ENCODE results near the gene GXYLT2. TPM values are rescaled to one million over a fixed set of nuclear protein-coding genes. Genes with fewer than 3 reads are reported as not detected.

Gene GXYLT2
- total and polyA plus RNA-seq, 2 donors (not counting 1 experiment from before 2014, with no cell fraction given), result not detected

DNA sequence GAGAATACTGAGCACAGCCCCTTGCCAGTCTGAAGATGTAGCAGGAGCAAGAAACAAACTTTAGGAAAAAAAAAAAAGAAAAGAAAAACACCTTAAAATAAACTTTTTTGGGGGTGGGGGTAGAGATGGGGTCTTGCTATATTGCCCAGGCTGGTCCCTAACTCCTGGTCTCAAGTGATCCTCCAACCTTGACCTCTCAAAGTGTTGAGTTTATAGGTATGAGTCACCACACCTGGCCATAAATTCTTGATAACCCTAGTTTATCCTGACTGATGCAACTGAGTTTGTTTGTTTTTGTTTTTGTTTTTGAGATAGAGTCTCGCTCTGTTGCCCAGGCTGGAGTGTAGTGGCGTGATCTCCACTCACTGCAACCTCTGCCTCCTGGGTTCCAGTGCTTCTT is 28.4 kb downstream of the GXYLT2 start:
- H3K4me1 ChIP-seq (ENCODE audit: control insufficient read depth in 2 of 2, insufficient read depth in 2 of 2, low read length in 2 of 2), result no peaks in the 10 kb centered on the region
- H3K9ac ChIP-seq (ENCODE audit: low read length), result no peak overlapping the region
- no peak overlapping the region for H2AFZ ChIP-seq (ENCODE audit: insufficient read depth, low read depth, low read length, poor library complexity, severe bottlenecking)
- no peak overlapping the region for H3K4me2 ChIP-seq (replicated peaks; ENCODE audit: low read depth, low read length, poor library complexity, severe bottlenecking)
- H3K4me1 Mint-ChIP-seq, result no peaks in the 10 kb centered on the region
- H3K27ac ChIP-seq (ENCODE audit: low read length in 2 of 2), result no peak overlapping the region
- no peak overlapping the region for H3K4me3 ChIP-seq (ENCODE audit: control extremely low read depth in 1 of 5, extremely low read depth in 1 of 5, insufficient read depth in 1 of 5, low read depth in 2 of 5, low read length in 4 of 5)
- no peak overlapping the region for H3K27ac Mint-ChIP-seq
- no peaks in the 10 kb centered on the region for H3K36me3 ChIP-seq (replicated peaks in 1 of 2; ENCODE audit: control extremely low read depth in 1 of 2, control insufficient read depth in 1 of 2, extremely low read depth in 1 of 2, insufficient read depth in 2 of 2, low read length in 1 of 2)
- H3K9me3 ChIP-seq (ENCODE audit: control extremely low read depth in 1 of 3, control insufficient read depth in 2 of 3, insufficient read depth in 1 of 3, low read length in 2 of 3), result no peaks in the 10 kb centered on the region
- H3K79me2 ChIP-seq (ENCODE audit: control insufficient read depth, insufficient read depth, low read length), result no peaks in the 10 kb centered on the region
- no peak for ATAC-seq (ENCODE audit: low read depth)
- H3K4me3 Mint-ChIP-seq, result no peak overlapping the region
- CTCF ChIA-PET, result no interaction called here
- intact Hi-C loops (cut with micrococcal nuclease), result no loop called here
- POLR2A ChIA-PET, result no interaction called here
- H3K27me3 Mint-ChIP-seq, result peaks cover 4% of the 10 kb centered on the region
- WGBS (ENCODE audit: insufficient coverage), result no CpG with 5 or more reads among the region's 2 CpGs
- no peak for DNase-seq
- no peaks in the 10 kb centered on the region for H4K20me1 ChIP-seq (ENCODE audit: control insufficient read depth, insufficient read depth, low read length, poor library complexity, severe bottlenecking)
- TF ChIP-seq EZH2 (IDR thresholded peaks at IDR 0.05; ENCODE audit: borderline replicate concordance, insufficient read depth, low read depth, low read length, poor library complexity, severe bottlenecking), result no peak
- TF ChIP-seq, protein P1, sequence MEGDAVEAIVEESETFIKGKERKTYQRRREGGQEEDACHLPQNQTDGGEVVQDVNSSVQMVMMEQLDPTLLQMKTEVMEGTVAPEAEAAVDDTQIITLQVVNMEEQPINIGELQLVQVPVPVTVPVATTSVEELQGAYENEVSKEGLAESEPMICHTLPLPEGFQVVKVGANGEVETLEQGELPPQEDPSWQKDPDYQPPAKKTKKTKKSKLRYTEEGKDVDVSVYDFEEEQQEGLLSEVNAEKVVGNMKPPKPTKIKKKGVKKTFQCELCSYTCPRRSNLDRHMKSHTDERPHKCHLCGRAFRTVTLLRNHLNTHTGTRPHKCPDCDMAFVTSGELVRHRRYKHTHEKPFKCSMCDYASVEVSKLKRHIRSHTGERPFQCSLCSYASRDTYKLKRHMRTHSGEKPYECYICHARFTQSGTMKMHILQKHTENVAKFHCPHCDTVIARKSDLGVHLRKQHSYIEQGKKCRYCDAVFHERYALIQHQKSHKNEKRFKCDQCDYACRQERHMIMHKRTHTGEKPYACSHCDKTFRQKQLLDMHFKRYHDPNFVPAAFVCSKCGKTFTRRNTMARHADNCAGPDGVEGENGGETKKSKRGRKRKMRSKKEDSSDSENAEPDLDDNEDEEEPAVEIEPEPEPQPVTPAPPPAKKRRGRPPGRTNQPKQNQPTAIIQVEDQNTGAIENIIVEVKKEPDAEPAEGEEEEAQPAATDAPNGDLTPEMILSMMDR (IDR thresholded peaks at IDR 0.05), result no peak
- no peaks in the 10 kb centered on the region for H3K9me3 Mint-ChIP-seq (ENCODE audit: insufficient read depth)
- peaks cover 0 to 2% (median 0%) of the 10 kb centered on the region in 4 experiments for H3K27me3 ChIP-seq (replicated peaks in 1 of 4; ENCODE audit: control extremely low read depth in 1 of 4, control insufficient read depth in 3 of 4, insufficient read depth in 4 of 4, low read length in 3 of 4)

DNA sequence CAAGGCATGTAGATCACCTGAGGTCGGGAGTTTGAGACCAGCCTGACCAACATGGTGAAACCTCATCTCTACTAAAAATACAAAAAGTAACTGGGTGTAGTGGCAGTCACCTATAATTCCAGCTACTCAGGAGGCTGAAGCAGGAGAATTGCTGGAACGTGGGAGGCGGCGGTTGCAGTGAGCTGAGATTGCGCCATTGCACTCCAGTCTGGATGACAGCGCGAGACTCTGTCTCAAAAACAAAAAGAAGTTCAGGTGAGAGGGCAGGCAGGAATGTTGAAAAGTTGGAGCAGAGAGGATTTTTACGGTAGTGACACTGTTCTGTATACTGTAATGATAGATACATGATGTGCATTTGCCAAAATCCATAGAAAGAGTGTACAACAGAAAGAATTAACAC is 31.7 kb downstream of the GXYLT2 start:
- no peaks in the 10 kb centered on the region for H4K20me1 ChIP-seq (ENCODE audit: control insufficient read depth, insufficient read depth, low read length, poor library complexity, severe bottlenecking)
- no peak for TF ChIP-seq EZH2 (IDR thresholded peaks at IDR 0.05; ENCODE audit: borderline replicate concordance, insufficient read depth, low read depth, low read length, poor library complexity, severe bottlenecking)
- TF ChIP-seq, protein P1 (IDR thresholded peaks at IDR 0.05), result no peak
- H3K27me3 ChIP-seq (replicated peaks in 1 of 4; ENCODE audit: control extremely low read depth in 1 of 4, control insufficient read depth in 3 of 4, insufficient read depth in 4 of 4, low read length in 3 of 4), result no peaks in the 10 kb centered on the region
- no peak overlapping the region for H3K4me3 Mint-ChIP-seq
- H3K4me1 ChIP-seq (ENCODE audit: control insufficient read depth in 2 of 2, insufficient read depth in 2 of 2, low read length in 2 of 2), result no peaks in the 10 kb centered on the region
- ChIA-PET CTCF (no interaction called here), POLR2A (no interaction called here)
- no peaks in the 10 kb centered on the region for H3K9me3 ChIP-seq (ENCODE audit: control extremely low read depth in 1 of 3, control insufficient read depth in 2 of 3, insufficient read depth in 1 of 3, low read length in 2 of 3)
- H3K4me1 Mint-ChIP-seq, result no peaks in the 10 kb centered on the region
- no peaks in the 10 kb centered on the region for H3K36me3 ChIP-seq (replicated peaks in 1 of 2; ENCODE audit: control extremely low read depth in 1 of 2, control insufficient read depth in 1 of 2, extremely low read depth in 1 of 2, insufficient read depth in 2 of 2, low read length in 1 of 2)
- H3K27ac Mint-ChIP-seq, result no peak overlapping the region
- H3K9ac ChIP-seq (ENCODE audit: low read length), result no peak overlapping the region
- 97% methylated on average over 6 of the region's 8 CpGs for WGBS (ENCODE audit: insufficient coverage)
- H3K27ac ChIP-seq (ENCODE audit: low read length in 2 of 2), result no peak overlapping the region
- no peak overlapping the region for H3K4me2 ChIP-seq (replicated peaks; ENCODE audit: low read depth, low read length, poor library complexity, severe bottlenecking)
- no peak overlapping the region for H3K4me3 ChIP-seq (ENCODE audit: control extremely low read depth in 1 of 5, extremely low read depth in 1 of 5, insufficient read depth in 1 of 5, low read depth in 2 of 5, low read length in 4 of 5)
- H3K79me2 ChIP-seq (ENCODE audit: control insufficient read depth, insufficient read depth, low read length), result no peaks in the 10 kb centered on the region
- peaks cover 23% of the 10 kb centered on the region for H3K27me3 Mint-ChIP-seq
- DNase-seq (no peak), ATAC-seq (ENCODE audit: low read depth) (no peak)
- H3K9me3 Mint-ChIP-seq (ENCODE audit: insufficient read depth), result no peaks in the 10 kb centered on the region
- H2AFZ ChIP-seq (ENCODE audit: insufficient read depth, low read depth, low read length, poor library complexity, severe bottlenecking), result no peak overlapping the region
- intact Hi-C loops (cut with micrococcal nuclease), result no loop called here

Data from B cell (primary cell).